HG03521 (cell line): ENCODE measurements around the gene ICAM1.
A peak's percentile ranks its signal among the peaks of the same experiment; 100 is the strongest.

Experiments used
- ATAC-seq: cut with Tn5 transposase; IDR thresholded peaks from one replicate; pipeline ENCODE4 v1.9.1; 2021; ENCODE audit warnings: mild to moderate bottlenecking, moderate library complexity; ENCODE audit not compliant: unreplicated experiment

ICAM1 gene

DNA sequence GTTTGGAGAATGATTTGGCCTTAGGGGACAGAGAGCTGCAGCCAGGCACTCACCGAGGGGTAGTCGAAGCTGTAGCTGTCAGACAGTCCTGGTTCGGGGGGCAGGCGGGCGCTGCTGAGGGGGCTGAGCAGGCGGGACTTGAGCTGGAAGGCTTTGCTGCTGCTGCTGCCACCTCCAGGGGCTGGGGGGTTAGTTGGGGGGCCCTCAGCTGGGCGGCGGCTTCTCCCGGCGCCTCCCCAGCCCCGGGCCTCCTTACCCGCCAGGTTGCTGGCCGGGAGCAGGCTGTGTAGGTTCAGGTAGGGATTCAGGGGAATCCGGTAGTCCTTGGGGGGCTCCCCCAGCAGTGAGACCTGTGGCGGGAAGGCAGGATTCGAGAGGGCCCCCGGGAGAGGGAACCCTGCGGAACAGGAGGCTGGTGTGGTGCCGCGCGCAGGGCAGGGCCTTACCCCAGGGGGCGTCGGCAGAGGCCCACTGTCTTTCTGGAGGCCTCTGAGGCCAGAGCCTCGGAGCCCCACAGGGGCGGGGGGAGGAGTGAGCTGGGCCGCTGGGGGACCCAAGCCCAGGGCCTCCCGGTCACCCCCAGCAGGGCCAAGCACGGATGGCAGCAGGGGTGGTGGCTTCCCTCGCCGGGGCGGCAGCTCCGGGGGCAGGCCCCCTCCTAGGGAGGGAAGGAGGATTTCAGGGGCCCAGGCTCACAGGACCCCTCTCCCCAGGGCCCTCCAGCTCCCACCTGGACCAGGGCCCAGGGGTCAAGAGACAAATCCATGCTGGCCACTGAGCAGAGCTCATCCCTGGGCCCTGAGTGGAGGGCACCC is 49.9 kb downstream of the ICAM1 start:
- no peak for ATAC-seq

DNA sequence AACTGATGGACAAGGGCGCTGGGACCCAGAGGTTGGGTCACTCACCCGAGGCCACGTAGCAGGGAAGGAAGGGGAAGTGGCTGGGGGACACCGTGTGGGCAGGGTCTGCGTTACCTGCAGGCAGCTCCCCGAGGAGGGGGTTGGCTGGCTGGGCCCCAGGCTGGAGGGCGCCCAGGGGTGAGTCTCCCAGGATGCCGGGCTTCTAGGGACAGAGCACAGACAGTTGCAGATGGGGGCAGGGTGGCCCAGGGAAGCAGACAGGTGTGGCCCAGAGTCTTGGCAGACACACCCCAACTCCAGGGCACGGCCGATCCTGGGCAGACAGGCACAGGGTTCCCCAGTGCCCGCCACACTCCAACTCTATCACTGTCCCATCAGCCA is 50.5 kb downstream of the ICAM1 start:
- no peak for ATAC-seq

DNA sequence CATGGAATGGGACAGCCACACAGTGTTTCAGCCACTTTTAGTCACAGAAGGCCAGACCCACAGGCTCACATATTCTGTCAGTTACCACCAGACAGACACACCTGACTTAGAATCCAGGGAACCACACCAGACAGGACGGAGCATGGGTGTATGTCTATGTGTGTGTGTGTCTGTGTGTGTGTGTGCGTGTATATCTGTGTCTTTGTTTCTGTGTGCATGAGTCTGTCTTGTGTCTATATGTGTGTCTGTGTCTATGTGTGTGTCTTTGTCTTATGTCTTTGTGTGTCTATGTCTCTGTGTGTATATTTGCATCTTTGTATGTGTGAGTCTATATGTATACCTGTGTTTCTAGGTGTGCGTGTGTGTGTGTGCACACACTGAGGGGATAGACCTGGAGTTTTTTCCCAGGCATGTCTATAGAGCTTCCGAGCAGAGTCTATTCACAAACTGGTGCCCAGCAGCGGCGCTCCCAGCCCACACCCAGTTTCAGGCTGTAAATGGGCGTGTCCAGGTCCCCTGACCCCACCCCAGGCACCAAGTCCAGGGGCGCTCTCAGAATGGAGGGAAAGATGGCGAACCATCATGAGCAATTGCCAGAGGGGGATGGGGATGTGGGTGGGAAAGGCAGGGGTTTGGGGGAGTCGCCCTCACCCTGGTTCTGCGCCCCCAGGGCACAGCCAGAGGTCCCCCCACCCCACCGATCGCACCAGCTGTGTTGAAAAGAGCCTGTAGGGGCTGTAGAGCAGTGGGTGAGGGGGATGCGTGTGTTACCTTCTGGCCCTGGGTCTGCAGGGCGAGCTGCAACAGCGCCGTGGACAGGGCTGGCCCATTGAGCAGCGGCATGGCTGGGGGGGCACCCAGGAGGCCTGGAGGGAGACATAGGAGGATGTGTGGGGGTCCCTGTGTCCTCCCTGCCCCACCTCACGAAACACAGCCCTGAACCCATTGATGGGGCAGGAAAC is 51.2 kb downstream of the ICAM1 start:
- no peak for ATAC-seq

DNA sequence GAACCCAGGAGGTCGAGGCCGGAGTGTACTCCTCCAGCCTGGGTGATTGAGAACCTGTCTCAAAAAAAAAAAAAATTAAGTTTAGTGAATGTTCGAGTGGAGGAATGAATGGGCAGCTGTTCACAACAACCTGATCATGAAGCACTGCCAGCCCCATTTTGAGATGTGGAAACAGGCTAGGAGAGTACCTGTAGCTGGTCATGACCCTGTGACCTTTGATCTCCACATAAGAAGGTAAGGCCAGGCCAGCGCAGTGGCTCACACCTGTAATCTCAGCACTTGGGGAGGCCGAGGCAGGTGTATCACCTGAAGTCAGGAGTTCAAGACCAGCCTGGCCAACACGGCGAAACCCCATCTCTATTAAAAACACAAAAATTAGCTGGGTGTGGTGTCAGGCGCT is 54.8 kb downstream of the ICAM1 start:
- ATAC-seq, result no peak

DNA sequence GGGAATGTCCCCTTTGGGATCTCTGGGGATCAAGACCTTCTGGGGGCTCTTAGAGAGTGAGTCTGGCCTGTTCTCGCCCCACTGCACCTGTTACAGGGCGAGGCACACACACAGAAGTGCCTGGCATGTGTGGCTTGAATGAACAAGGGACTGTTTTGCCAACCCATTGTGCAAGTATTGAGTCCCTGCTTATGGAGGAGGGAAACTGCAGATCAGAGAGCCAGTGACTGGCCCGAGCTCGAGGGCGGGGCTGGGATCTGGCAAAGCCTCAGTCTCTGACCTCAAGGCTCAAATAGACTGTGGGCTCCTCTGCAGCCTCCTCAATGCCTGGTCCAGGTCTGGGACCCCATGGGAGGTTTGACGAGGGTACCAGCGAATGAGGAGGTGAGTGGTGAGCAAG is 56.9 kb downstream of the ICAM1 start:
- ATAC-seq, result no peak

DNA sequence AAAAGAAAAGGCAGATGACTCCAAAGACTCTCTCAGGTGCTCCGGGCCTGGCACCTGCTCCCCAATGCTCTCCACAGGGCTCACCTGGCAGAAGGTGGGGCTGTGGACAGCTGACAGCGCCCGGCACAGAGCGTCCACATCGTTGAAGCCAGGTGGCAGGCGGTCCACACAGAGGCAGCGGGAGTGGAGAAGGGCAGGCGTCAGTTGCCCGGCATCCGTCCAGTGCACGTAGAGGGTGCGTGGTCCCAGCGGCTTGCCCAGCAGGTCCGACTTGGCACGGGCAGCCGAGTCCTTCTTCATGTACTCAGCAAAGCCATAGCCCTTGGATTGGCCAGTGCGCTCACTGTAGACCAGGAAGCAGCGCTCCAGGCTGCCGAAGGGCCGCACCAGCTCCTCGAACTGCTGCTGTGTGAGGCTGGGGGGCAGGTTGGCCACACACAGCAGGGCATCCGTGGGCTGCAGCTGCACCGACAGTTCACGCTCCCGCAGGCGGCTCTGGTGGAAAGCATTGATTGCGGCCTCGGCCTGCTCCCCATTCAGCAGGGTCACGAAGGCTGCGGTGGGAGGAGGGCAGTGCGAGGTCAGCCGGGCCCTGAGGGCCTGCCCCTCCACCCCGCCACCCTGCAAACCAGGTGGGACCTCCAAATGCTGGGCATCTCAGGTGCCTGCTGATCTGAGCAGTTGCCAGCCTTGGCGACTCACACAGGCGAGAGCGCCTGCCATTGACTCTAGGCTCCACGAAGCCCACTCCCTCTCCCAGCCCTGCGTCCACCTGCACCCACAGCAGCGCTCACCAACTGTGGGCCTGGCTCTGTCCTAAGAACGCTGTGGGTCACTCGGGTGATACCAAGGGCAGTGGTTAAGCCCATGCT is 57.9 kb downstream of the ICAM1 start:
- no peak for ATAC-seq

DNA sequence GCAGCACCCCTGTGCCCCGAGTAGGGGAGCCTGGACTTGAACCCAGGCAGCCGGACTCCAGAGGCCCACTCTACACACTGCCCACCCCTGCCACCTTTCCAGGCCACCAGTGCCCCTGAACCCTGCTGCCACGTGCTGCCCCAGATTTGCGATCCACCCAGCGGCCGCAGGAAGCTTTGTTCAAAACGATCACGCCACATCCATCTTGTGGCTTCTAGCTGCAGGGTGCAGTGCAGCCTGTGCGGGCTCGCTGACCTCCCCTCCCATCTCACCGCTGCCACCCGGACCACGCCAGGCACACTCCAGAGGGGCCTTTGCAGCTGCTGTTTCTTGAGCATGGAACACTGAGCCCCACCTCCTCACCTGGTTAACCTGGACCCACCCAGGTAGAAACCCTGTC is 58.6 kb downstream of the ICAM1 start:
- ATAC-seq, result no peak

DNA sequence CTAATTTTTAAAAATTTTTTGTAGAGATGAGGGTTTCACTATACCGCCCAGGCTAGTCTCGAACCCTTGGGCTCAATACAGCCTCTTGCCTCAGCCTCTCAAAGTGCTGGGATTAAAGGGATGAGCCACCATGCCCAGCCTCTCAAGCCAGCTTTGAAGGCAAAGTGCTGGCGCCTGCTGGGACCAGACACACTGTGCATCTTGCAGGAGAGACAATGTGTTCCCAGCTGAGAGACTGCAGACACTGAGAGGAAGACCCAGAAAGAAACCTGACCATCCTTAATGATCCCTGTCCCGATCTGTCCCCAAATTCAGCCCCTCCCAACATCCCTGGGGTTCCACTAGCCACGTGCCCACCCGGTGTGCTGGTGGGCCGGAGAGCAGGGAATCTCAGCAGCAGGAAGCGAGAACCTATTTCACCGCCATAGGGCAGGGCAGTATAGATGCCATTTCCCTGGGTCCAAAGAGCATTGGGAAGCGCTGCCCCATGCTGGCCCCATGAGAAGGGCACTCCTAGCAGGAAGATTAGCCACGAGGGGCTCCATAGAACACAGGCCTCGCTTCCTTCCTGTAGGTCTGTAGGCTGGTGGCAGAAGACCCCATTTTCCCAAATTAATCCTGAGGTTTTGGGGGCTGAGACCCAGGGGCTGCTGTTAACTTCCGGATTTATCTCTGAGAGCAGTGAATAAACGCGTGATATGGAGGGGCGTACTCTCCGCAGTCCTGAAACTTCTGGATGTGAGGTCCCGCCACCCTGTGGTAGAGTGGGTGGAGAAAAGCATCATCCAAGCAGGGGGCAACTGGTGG is 61.4 kb downstream of the ICAM1 start:
- no peak for ATAC-seq

DNA sequence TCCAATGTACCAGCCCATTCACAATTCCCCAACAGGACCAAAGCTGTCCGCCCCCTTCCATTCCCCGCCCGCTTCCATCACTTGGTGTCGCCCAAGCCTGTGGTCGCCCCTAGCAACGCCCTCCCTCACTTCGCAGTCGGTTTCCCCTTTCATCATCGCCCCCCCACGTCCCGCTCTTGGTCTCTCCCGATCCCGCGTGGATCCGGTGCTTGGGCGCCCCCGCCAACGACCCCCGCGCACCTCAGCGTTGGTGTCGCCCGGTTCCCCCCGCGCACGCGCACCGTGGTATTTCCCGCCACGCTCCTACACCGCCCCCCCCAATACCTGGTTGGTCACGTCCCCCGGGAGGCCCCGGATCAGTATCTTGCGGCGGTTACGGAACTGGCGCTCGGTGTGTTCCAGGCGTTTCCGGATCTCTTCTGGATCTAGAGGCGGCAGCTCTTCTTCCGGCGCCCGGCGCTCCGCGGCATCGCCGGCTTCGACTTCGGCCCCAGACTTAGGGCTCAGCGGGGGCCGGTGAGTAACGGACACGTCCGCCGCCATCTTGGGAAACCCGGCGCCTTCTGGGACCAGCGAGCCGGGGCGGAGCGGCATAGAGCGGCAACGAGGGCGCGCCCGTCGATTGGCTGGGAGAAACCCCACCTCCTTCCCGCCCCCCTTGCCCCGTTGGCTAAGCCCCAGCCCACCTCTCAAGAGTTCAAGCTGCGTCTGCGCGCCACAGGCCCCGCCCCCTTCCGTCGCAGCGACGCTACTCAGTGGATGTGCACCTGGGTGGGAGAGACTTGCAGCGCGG is 62.2 kb downstream of the ICAM1 start, which contains the start of gene RAVER1:
Gene RAVER1, minus strand, starts transcription at position 565 of the 793 bp plus-strand sequence. Its CDS starts 22 bp downstream, at position 543.
- peak; percentile 82 for ATAC-seq

DNA sequence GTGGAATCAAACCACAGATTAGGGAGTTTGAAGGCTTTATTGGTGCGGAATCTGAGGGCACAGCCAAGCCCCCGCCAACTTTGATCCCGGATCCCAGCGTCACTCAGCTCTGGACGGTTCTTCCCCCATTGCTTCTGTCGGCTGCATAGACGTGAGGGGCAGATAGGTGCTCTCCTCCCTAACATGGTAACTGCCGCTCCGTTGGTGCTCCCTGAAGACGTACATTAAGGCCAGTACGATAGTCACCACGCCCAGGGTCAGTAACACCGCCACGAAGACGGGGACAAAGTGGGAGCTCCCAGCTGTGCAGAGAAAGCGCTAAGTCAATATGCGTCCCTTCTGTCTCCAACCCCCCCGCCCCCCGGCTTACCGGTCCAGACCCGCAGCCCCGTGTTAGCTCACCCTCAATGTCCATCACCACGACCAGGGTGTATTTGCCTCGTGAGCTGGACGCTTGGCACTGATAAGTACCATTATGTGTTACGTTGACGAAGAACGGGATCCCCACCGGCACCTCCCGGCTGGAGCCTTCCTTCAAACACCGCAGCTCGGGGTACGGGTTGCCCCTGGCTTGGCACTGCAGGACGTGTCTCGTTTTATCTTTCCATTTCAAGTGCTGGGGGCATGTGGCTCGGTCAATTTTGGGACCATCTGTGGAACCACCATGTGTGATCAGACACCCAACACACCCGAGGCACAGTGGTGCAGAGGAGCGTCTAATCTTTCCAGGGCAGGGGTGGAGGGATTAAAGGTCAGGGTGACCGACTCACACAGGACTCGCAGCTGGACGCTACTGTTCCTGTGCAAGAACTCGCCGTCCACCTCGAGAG is 63.1 kb downstream of the ICAM1 start:
- ATAC-seq, result no peak

DNA sequence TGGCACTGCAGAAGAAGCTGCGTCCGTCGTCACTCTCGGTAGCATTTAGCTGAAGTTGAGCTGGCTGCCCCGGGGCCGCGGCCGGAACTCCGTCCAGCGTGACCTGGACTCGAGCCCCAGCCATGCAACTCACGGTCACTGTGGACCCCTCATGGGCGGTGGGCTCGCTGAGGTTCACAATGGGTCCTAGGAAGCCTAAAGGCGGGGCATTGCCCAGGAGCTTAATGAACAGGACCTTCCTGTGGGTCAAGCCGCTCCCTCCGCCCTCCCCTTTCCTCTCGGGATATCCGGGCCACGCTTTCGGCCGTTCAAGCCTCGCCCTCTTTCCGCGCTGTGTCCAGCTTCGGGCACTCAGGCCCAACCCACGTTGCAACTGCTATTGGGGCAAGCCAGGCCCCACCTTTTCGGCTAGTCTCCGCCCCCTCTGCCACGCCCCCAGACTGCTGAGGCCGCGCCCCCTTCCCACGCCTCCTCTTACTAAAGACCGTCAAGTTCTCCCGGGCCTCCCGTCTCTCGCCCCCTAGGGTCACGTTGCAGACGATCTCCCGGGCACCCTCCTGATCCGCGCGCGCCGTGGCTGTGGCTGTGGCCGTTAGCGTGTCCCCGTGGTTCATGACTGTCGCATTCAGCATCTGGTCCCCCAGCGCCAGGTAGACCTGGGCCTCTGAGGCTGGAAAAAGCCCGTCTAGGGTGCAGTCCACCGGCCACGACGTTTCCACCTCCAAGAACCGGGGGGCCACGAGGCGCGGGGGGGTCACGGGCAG is 63.9 kb downstream of the ICAM1 start:
- ATAC-seq, result no peak

DNA sequence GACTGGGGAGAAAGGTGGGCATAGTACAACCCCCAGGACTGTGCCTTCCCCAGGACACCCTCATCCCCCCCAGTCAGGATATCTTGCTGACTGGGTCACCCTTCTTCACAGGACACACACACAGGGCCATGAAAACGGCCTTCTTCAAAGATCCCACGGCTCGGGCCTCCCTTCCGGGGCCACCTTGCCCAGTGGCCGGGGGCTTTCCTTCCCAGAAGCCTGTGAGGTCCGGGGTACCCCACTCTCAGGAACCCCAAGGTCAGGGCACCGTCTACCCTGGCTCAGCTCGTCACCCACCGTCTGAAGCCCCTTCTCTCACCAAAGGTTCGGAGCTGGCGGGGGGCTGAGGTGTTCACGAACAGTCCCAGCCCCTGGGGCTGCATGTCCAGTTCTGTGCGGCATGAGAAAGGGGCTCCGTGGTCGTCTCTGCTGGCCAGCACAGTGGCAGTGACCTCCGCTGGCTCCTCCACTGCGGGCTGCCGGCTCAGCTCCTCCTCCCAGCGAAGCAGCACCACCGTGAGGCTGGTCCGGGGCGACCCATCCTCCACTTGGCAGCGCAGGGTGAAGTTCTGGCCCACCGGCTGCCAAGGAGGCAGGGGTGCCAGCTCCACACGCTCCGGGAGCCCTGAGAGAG is 64.5 kb downstream of the ICAM1 start:
- ATAC-seq, result no peak
